ENCODE data around the gene ENPP7.

DNA sequence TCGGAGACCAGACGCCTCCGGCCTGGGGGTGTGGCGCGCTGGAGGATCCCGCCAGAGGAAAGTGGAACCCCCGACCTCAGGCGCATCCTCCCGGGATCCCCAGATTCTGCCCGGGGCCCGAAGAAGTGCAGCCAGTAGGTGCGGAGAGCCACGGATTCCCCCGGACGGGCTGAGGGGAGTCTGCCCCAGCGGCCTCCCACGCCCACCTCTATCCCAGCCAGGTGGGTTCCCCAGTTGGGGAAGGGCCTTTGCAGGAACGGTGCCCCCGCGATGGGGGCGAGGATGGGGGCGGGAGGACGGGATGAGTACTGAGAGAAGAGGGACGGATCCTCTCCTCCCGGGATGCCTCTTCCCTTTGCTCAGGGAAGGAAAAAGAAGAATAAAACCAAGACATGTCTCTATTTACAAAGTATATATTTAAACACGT, 61.0 kb downstream of the ENPP7 start:
- TF ChIP-seq, protein P1, sequence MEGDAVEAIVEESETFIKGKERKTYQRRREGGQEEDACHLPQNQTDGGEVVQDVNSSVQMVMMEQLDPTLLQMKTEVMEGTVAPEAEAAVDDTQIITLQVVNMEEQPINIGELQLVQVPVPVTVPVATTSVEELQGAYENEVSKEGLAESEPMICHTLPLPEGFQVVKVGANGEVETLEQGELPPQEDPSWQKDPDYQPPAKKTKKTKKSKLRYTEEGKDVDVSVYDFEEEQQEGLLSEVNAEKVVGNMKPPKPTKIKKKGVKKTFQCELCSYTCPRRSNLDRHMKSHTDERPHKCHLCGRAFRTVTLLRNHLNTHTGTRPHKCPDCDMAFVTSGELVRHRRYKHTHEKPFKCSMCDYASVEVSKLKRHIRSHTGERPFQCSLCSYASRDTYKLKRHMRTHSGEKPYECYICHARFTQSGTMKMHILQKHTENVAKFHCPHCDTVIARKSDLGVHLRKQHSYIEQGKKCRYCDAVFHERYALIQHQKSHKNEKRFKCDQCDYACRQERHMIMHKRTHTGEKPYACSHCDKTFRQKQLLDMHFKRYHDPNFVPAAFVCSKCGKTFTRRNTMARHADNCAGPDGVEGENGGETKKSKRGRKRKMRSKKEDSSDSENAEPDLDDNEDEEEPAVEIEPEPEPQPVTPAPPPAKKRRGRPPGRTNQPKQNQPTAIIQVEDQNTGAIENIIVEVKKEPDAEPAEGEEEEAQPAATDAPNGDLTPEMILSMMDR (conservative IDR thresholded peaks at IDR 0.05; ENCODE audit: low read length) = no peak
- no peak for TF ChIP-seq EZH2phosphoT487 (IDR thresholded peaks at IDR 0.05; ENCODE audit: borderline replicate concordance)
